Caco-2 (cell line): ENCODE data around the gene UBE2E2. TPM values are rescaled to one million over a fixed set of nuclear protein-coding genes. Genes with fewer than 3 reads are reported as not detected.

Source experiments
- BruUV-seq: library from RNA; stranded (reverse); fragments of 400-500 nt; replicated peaks from 2 replicates; lab custom pipeline; 2021; lab: Mats Ljungman, UMichigan
- CTCF ChIA-PET: fragments of 300-600 bp; sonication (Branson Sonifier 250); formaldehyde crosslinking; loops from one replicate; lab custom pipeline; 2022; ENCODE audit warnings: antibody characterized with exemption; lab: Charles Lee
- POLR2A ChIA-PET: fragments of 300-600 bp; sonication (Branson Sonifier 250); formaldehyde crosslinking; loops from one replicate; lab custom pipeline; 2022; ENCODE audit warnings: antibody characterized with exemption; lab: Charles Lee
- DNase-seq, 2 experiments: peaks; one replicate each; pipeline versions ENCODE4 v3.0.0 to v3.0.0-alpha.2; 2020 to 2022
- H3K27me3 ChIP-seq: replicated peaks from 2 replicates; pipeline ENCODE4 v1.6.0; 2011; ENCODE audit warnings: low read length; ENCODE audit not compliant: control insufficient read depth, insufficient read depth
- H3K36me3 ChIP-seq: 2 replicates; pipeline ENCODE4 v1.5.1; 2011; ENCODE audit warnings: low read length; ENCODE audit not compliant: control insufficient read depth, insufficient read depth
- H3K4me1 ChIP-seq: fragments of 250-450 bp; sonication (Bioruptor Pico); 2 replicates; pipeline ENCODE4 v1.5.1; 2020; ENCODE audit warnings: mild to moderate bottlenecking
- H3K4me3 ChIP-seq: 2 replicates; pipeline ENCODE4 v1.5.1; 2011; ENCODE audit warnings: low read depth, mild to moderate bottlenecking, control low read depth, low read length
- H3K9me3 ChIP-seq: fragments of 250-450 bp; sonication (Bioruptor Pico); 2 replicates; pipeline ENCODE4 v1.5.1; 2020; ENCODE audit warnings: mild to moderate bottlenecking, moderate library complexity
- H3K27ac Mint-ChIP-seq: one replicate; pipeline ENCODE4 v1.8.0; 2022; ENCODE audit warnings: mixed read lengths; ENCODE audit not compliant: unreplicated experiment
- H3K27me3 Mint-ChIP-seq: one replicate; pipeline ENCODE4 v1.8.0; 2022; ENCODE audit warnings: mixed read lengths; ENCODE audit not compliant: insufficient read depth, unreplicated experiment
- H3K36me3 Mint-ChIP-seq: one replicate; pipeline ENCODE4 v1.8.0; 2022; ENCODE audit warnings: mild to moderate bottlenecking, mixed read lengths; ENCODE audit not compliant: insufficient read depth, unreplicated experiment
- H3K4me1 Mint-ChIP-seq: one replicate; pipeline ENCODE4 v1.8.0; 2022; ENCODE audit warnings: low read depth, mixed read lengths; ENCODE audit not compliant: unreplicated experiment
- H3K4me3 Mint-ChIP-seq: one replicate; pipeline ENCODE4 v1.8.0; 2022; ENCODE audit warnings: mild to moderate bottlenecking, moderate library complexity, mixed read lengths; ENCODE audit not compliant: unreplicated experiment
- H3K9me3 Mint-ChIP-seq: one replicate; pipeline ENCODE4 v1.8.0; 2022; ENCODE audit warnings: mixed read lengths; ENCODE audit not compliant: unreplicated experiment
- intact Hi-C: fragments of 100-400 bp; cut with micrococcal nuclease; formaldehyde crosslinking; loops from one replicate; pipeline ENCODE4 v1.10.0; 2022; ENCODE audit not compliant: unreplicated experiment
- total RNA-seq: library from RNA; stranded (reverse); gene quantifications from 2 replicates; pipeline ENCODE4 v1.2.3, GENCODE V29; 2022
- TF ChIP-seq, protein P1 (sequence below), 2 experiments: fragments of 200-600 bp in 1 of 2; IDR thresholded peaks; 1 replicate in 1 of 2; 2 replicates in 1 of 2; pipeline versions ENCODE4 v1.5.1 to v1.8.0; 2011 to 2022; ENCODE audit warnings: antibody characterized with exemption in 1 of 2, control low read depth in 1 of 2, inconsistent platforms in 1 of 2, low read depth in 1 of 2, low read length in 1 of 2, mild to moderate bottlenecking in 1 of 2, moderate library complexity in 1 of 2; ENCODE audit not compliant: insufficient read depth in 1 of 2, severe bottlenecking in 1 of 2, unreplicated experiment in 1 of 2

The UBE2E2 gene
- total RNA-seq, 1 experiment from 2014 or later = 83.8 TPM

DNA sequence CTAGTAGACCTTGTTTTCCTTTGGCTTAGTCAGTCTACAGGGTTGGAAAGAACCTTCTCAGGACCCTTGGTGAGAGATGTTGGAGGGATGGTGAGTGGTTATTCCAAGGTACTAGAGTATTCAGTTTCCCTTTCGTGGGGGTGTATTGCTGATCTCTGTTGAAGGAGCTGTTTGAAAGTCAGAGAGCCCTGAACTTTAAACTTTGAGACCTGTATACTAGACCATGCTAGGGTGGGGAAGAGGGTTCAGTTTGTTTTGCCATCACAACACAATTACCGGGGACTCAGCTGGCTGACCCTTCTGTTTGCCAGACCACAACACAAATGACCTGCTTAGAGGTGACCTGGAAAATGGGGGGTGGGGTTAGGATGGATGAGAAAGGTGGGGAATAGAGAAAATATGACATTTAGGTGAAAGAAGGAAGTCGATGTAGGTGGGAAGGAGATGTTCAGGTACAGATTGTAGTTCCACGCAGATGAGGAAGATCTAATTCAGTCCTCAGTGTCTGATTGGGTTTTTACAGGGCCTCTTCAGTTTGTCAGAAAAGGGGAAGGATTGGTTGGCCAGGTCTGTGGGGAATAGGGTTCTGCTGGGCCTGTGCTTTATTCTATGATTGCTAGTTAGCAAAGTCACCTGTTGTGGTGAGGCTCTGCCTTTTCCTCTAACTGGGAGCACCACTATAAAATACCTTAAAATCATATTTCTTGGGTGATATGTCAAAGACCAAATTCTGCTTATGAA, 6.8 kb downstream of the UBE2E2 start:
- H3K4me1 ChIP-seq = no peaks in the 10 kb centered on the region; the same call in 1 of the 2 replicates
- H3K27me3 ChIP-seq = no peaks in the 10 kb centered on the region
- H3K9me3 Mint-ChIP-seq = no peaks in the 10 kb centered on the region
- no peak overlapping the region for H3K4me3 Mint-ChIP-seq
- no peaks in the 10 kb centered on the region for H3K36me3 ChIP-seq
- H3K9me3 ChIP-seq = no peaks in the 10 kb centered on the region
- DNase-seq = no peak
- H3K27me3 Mint-ChIP-seq = no peaks in the 10 kb centered on the region
- no peak overlapping the region for H3K27ac Mint-ChIP-seq
- H3K36me3 Mint-ChIP-seq = no peaks in the 10 kb centered on the region
- H3K4me3 ChIP-seq = no peak overlapping the region
- BruUV-seq = no TSS peak
- peaks cover 8% of the 10 kb centered on the region for H3K4me1 Mint-ChIP-seq
- CTCF ChIA-PET = no interaction called here
- TF ChIP-seq, protein P1, sequence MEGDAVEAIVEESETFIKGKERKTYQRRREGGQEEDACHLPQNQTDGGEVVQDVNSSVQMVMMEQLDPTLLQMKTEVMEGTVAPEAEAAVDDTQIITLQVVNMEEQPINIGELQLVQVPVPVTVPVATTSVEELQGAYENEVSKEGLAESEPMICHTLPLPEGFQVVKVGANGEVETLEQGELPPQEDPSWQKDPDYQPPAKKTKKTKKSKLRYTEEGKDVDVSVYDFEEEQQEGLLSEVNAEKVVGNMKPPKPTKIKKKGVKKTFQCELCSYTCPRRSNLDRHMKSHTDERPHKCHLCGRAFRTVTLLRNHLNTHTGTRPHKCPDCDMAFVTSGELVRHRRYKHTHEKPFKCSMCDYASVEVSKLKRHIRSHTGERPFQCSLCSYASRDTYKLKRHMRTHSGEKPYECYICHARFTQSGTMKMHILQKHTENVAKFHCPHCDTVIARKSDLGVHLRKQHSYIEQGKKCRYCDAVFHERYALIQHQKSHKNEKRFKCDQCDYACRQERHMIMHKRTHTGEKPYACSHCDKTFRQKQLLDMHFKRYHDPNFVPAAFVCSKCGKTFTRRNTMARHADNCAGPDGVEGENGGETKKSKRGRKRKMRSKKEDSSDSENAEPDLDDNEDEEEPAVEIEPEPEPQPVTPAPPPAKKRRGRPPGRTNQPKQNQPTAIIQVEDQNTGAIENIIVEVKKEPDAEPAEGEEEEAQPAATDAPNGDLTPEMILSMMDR (IDR thresholded peaks at IDR 0.05; ENCODE audit: insufficient read depth in 1 of 2, low read depth in 1 of 2, low read length in 1 of 2, severe bottlenecking in 1 of 2, unreplicated experiment in 1 of 2) = no peak
- POLR2A ChIA-PET = no interaction called here
- intact Hi-C loops = no loop called here

GRCh38 chr3:23213813-23214212, 10.7 kb downstream of the UBE2E2 start:
- ChIA-PET POLR2A (no interaction called here), CTCF (no interaction called here)
- Mint-ChIP-seq H3K27me3 (no peaks in the 10 kb centered on the region), H3K27ac (no peak overlapping the region), H3K9me3 (no peaks in the 10 kb centered on the region), H3K36me3 (no peaks in the 10 kb centered on the region), H3K4me3 (no peak overlapping the region), H3K4me1 (peaks cover 10% of the 10 kb centered on the region)
- Histone ChIP-seq H3K9me3 (no peaks in the 10 kb centered on the region), H3K27me3 (no peaks in the 10 kb centered on the region), H3K4me3 (no peak overlapping the region), H3K4me1 (peaks cover 13% of the 10 kb centered on the region; the same call in 1 of the 2 replicates), H3K36me3 (no peaks in the 10 kb centered on the region)
- BruUV-seq = no TSS peak
- DNase-seq = no peak
- intact Hi-C loops = no loop called here
- TF ChIP-seq, protein P1 (IDR thresholded peaks at IDR 0.05; ENCODE audit: insufficient read depth in 1 of 2, low read depth in 1 of 2, low read length in 1 of 2, severe bottlenecking in 1 of 2, unreplicated experiment in 1 of 2) = no peak

GRCh38 chr3:23217872-23218554, 14.9 kb downstream of the UBE2E2 start:
- H3K9me3 Mint-ChIP-seq = no peaks in the 10 kb centered on the region
- ChIA-PET POLR2A (no interaction called here), CTCF (no interaction called here)
- intact Hi-C loops = no loop called here
- H3K4me3 Mint-ChIP-seq = no peak overlapping the region
- H3K36me3 Mint-ChIP-seq = no peaks in the 10 kb centered on the region
- peaks cover 9% of the 10 kb centered on the region for H3K4me1 Mint-ChIP-seq
- Histone ChIP-seq H3K4me3 (no peak overlapping the region), H3K9me3 (no peaks in the 10 kb centered on the region), H3K27me3 (no peaks in the 10 kb centered on the region), H3K36me3 (no peaks in the 10 kb centered on the region), H3K4me1 (peaks cover 24% of the 10 kb centered on the region; the same call in 1 of the 2 replicates)
- H3K27me3 Mint-ChIP-seq = no peaks in the 10 kb centered on the region
- DNase-seq = no peak
- TF ChIP-seq, protein P1 (IDR thresholded peaks at IDR 0.05; ENCODE audit: insufficient read depth in 1 of 2, low read depth in 1 of 2, low read length in 1 of 2, severe bottlenecking in 1 of 2, unreplicated experiment in 1 of 2) = no peak
- BruUV-seq = no TSS peak
- no peak overlapping the region for H3K27ac Mint-ChIP-seq
